OCI-LY3 (cell line): ENCODE data around the gene CLGN.

Source experiments
- H2AFZ ChIP-seq: fragments of 200-600, 300-600 bp; shearing (Covaris generic); 2 replicates; pipeline ENCODE4 v1.6.0; 2014; ENCODE audit warnings: antibody characterized with exemption, low read depth, low read length
- H3K27ac ChIP-seq: fragments of 200-600, 300-600 bp; sonication (generic); 2 replicates; pipeline ENCODE4 v1.5.1; 2014; ENCODE audit warnings: mild to moderate bottlenecking, low read length, moderate library complexity, mixed read lengths
- H3K27me3 ChIP-seq: fragments of 200-600, 300-600 bp; sonication (generic); 2 replicates; pipeline ENCODE4 v1.6.1; 2014; ENCODE audit warnings: low read depth, low read length, mixed read lengths
- H3K36me3 ChIP-seq: fragments of 200-600, 300-600 bp; sonication (generic); replicated peaks from 2 replicates; pipeline ENCODE3; 2014; ENCODE audit warnings: low read depth, low read length, mixed read lengths
- H3K4me1 ChIP-seq: fragments of 300-600, 200-600 bp; sonication (generic); 2 replicates; pipeline ENCODE4 v1.6.1; 2014; ENCODE audit warnings: low read length, mixed read lengths
- H3K4me2 ChIP-seq: fragments of 200-600, 300-600 bp; sonication (generic); 2 replicates; pipeline ENCODE4 v1.6.1; 2014; ENCODE audit warnings: low read length, mixed read lengths
- H3K4me3 ChIP-seq: fragments of 300-600, 200-600 bp; sonication (generic); 2 replicates; pipeline ENCODE4 v1.5.1; 2014; ENCODE audit warnings: antibody characterized with exemption, mild to moderate bottlenecking, low read length, moderate library complexity
- H3K79me2 ChIP-seq: fragments of 300-600, 200-600 bp; shearing (Covaris generic); 2 replicates; pipeline ENCODE4 v1.6.1; 2014; ENCODE audit warnings: mild to moderate bottlenecking, low read length, mixed read lengths
- H3K9ac ChIP-seq: fragments of 300-600, 200-600 bp; shearing (Covaris generic); 2 replicates; pipeline ENCODE4 v1.6.0; 2014; ENCODE audit warnings: mild to moderate bottlenecking, low read length, moderate library complexity
- H3K9me3 ChIP-seq: fragments of 200-600, 300-600 bp; shearing (Covaris generic); 2 replicates; pipeline ENCODE4 v1.6.1; 2014; ENCODE audit warnings: low read length, mixed read lengths; ENCODE audit not compliant: insufficient read depth
- H4K20me1 ChIP-seq: fragments of 200-600, 300-600 bp; sonication (generic); 2 replicates; pipeline ENCODE4 v1.6.1; 2016; ENCODE audit warnings: low read length, mixed read lengths; ENCODE audit not compliant: insufficient read depth
- CTCF ChIP-seq: fragments of 200-600, 300-600 bp; sonication (generic); IDR thresholded peaks from 2 replicates; pipeline ENCODE4 v1.5.1; 2014; ENCODE audit warnings: antibody characterized with exemption, low read length, low read depth
- EZH2phosphoT487 ChIP-seq: fragments of 200-600 bp; shearing (Covaris generic); IDR thresholded peaks from 2 replicates; pipeline ENCODE4 v1.6.1; 2018; ENCODE audit warnings: antibody characterized with exemption, mixed run types, low read depth

CLGN gene

GRCh38 chr4:140466146-140466545, 38.7 kb upstream of the CLGN start:
- H4K20me1 ChIP-seq = no peaks in the 10 kb centered on the region
- peaks cover 10% of the 10 kb centered on the region; the same call in 1 of the 2 replicates for H3K27me3 ChIP-seq
- H3K36me3 ChIP-seq = no peaks in the 10 kb centered on the region
- no peaks in the 10 kb centered on the region for H3K9me3 ChIP-seq
- H3K4me1 ChIP-seq = no peaks in the 10 kb centered on the region
- H2AFZ ChIP-seq = no peak overlapping the region
- TF ChIP-seq CTCF = no peak
- no peak for TF ChIP-seq EZH2phosphoT487
- H3K27ac ChIP-seq = no peak overlapping the region
- no peak overlapping the region for H3K4me3 ChIP-seq
- no peaks in the 10 kb centered on the region for H3K79me2 ChIP-seq
- H3K4me2 ChIP-seq = no peak overlapping the region
- no peak overlapping the region for H3K9ac ChIP-seq

- Histone ChIP-seq H3K4me1 (no peaks in the 10 kb centered on the region), H3K9ac (no peak overlapping the region), H3K27ac (no peak overlapping the region), H3K79me2 (no peaks in the 10 kb centered on the region), H3K9me3 (no peaks in the 10 kb centered on the region), H2AFZ (no peak overlapping the region), H3K4me3 (no peak overlapping the region), H3K27me3 (peaks cover 10% of the 10 kb centered on the region; the same call in 1 of the 2 replicates), H4K20me1 (no peaks in the 10 kb centered on the region), H3K4me2 (no peak overlapping the region), H3K36me3 (no peaks in the 10 kb centered on the region)
- no peak for TF ChIP-seq EZH2phosphoT487
These were observed 36.2 kb upstream of the CLGN start for GRCh38 chr4:140463614-140464013.

- peaks cover 10% of the 10 kb centered on the region; the same call in 1 of the 2 replicates for H3K27me3 ChIP-seq
- no peak overlapping the region for H3K9ac ChIP-seq
- no peaks in the 10 kb centered on the region for H3K9me3 ChIP-seq
- H3K4me3 ChIP-seq = no peak overlapping the region
- no peak overlapping the region for H3K4me2 ChIP-seq
- no peaks in the 10 kb centered on the region for H3K79me2 ChIP-seq
- H3K27ac ChIP-seq = no peak overlapping the region
- H4K20me1 ChIP-seq = no peaks in the 10 kb centered on the region
- H3K4me1 ChIP-seq = no peaks in the 10 kb centered on the region
- TF ChIP-seq EZH2phosphoT487 (no peak), CTCF (no peak)
- H2AFZ ChIP-seq = no peak overlapping the region
- no peaks in the 10 kb centered on the region for H3K36me3 ChIP-seq
These were observed 35.7 kb upstream of the CLGN start for GRCh38 chr4:140463182-140463581.

GRCh38 chr4:140450352-140450751, 22.9 kb upstream of the CLGN start:
- H3K4me2 ChIP-seq = no peak overlapping the region
- TF ChIP-seq EZH2phosphoT487 (no peak), CTCF (no peak)
- no peaks in the 10 kb centered on the region for H3K9me3 ChIP-seq

More at GRCh38 chr4:140450352-140450751, 22.9 kb upstream of the CLGN start:
- Histone ChIP-seq H3K4me1 (no peaks in the 10 kb centered on the region), H3K9ac (no peak overlapping the region), H3K79me2 (no peaks in the 10 kb centered on the region), H4K20me1 (no peaks in the 10 kb centered on the region), H2AFZ (no peak overlapping the region), H3K36me3 (no peaks in the 10 kb centered on the region), H3K27me3 (peaks cover 3% of the 10 kb centered on the region; the same call in 1 of the 2 replicates), H3K4me3 (no peak overlapping the region), H3K27ac (no peak overlapping the region)
